HCT116 (cell line): Measurements from ENCODE around the gene TFCP2L1. TPM values are rescaled to one million over a fixed set of nuclear protein-coding genes. Genes with fewer than 3 reads are reported as not detected.

Experiments used
- ATAC-seq: fragments of 200-7000 bp; cut with Tn5 transposase; 2 replicates; pipeline ENCODE4 v1.9.1; 2020; ENCODE audit warnings: mild to moderate bottlenecking, moderate library complexity
- BruUV-seq: library from RNA; stranded (reverse); fragments of 400-500 nt; replicated peaks from 2 replicates; lab custom pipeline; 2021; lab: Mats Ljungman, UMichigan
- CTCF ChIA-PET: fragments of 300-600 bp; sonication (Branson Sonifier 250); formaldehyde crosslinking; loops from one replicate; lab custom pipeline; 2021; ENCODE audit warnings: antibody characterized with exemption; lab: Charles Lee
- POLR2A ChIA-PET: fragments of 300-600, 350-600 bp; sonication (Branson Sonifier 250); formaldehyde crosslinking; loops from one replicate; lab custom pipeline; 2021; ENCODE audit warnings: antibody characterized with exemption; lab: Charles Lee
- RAD21 ChIA-PET, 2 experiments: fragments of 300-600 bp; sonication (Branson Sonifier 250); formaldehyde crosslinking; loops; one replicate each; lab custom pipeline; 2023; ENCODE audit warnings: low total read pairs in 2 of 2; ENCODE audit not compliant: uncharacterized antibody in 2 of 2, unreplicated experiment in 2 of 2, low non-redundant PET in 1 of 2; lab: Charles Lee
- DNase-seq: peaks from one replicate; pipeline ENCODE4 v3.0.0-alpha.2; 2010; ENCODE audit warnings: low read depth, low spot score
- H2AFZ ChIP-seq: fragments of 200-600 bp; shearing (Covaris generic), sonication (generic); 2 replicates; pipeline ENCODE4 v1.6.1; 2017; ENCODE audit warnings: low read depth, mixed run types, mixed read lengths, antibody characterized with exemption, low read length; ENCODE audit not compliant: poor library complexity, severe bottlenecking
- H3K27ac ChIP-seq: 2 replicates; pipeline ENCODE4 v1.5.1; 2012; ENCODE audit warnings: low read depth, low read length
- H3K27me3 ChIP-seq: fragments of 200-600 bp; sonication (generic); 2 replicates; pipeline ENCODE4 v1.6.1; 2016; ENCODE audit warnings: mixed run types, low read length, mixed read lengths; ENCODE audit not compliant: insufficient read depth
- H3K36me3 ChIP-seq, 2 experiments: fragments of 200-500 bp in 1 of 2; fragments of 200-600 bp in 1 of 2; sonication (Bioruptor generic) in 1 of 2; sonication (generic) in 1 of 2; 2 replicates each; pipeline versions ENCODE4 v1.5.1 to v1.6.1; 2014 to 2016; ENCODE audit warnings: low read length in 2 of 2, inconsistent platforms in 1 of 2, mixed read lengths in 1 of 2, mixed run types in 1 of 2; ENCODE audit not compliant: insufficient read depth in 2 of 2, control insufficient read depth in 1 of 2
- H3K4me1 ChIP-seq, 2 experiments: fragments of 200-600 bp in 1 of 2; sonication (generic) in 1 of 2; 2 replicates each; pipeline versions ENCODE4 v1.5.1 to v1.6.1; 2012 to 2017; ENCODE audit warnings: low read length in 2 of 2, inconsistent platforms in 1 of 2, mild to moderate bottlenecking in 1 of 2, mixed read lengths in 1 of 2, mixed run types in 1 of 2, moderate library complexity in 1 of 2; ENCODE audit not compliant: insufficient read depth in 2 of 2, control insufficient read depth in 1 of 2
- H3K4me2 ChIP-seq: fragments of 200-600 bp; sonication (generic); 2 replicates; pipeline ENCODE4 v1.6.1; 2017; ENCODE audit warnings: mixed run types, low read length, mixed read lengths
- H3K4me3 ChIP-seq, 2 experiments: fragments of 200-600 bp in 1 of 2; sonication (generic) in 1 of 2; replicated peaks in 1 of 2; 2 replicates each; pipeline ENCODE4 v1.5.1; 2011 to 2016; ENCODE audit warnings: low read length in 2 of 2, control low read depth in 1 of 2, low read depth in 1 of 2, mild to moderate bottlenecking in 1 of 2, mixed read lengths in 1 of 2, mixed run types in 1 of 2
- H3K79me2 ChIP-seq: fragments of 200-600 bp; sonication (generic); 2 replicates; pipeline ENCODE4 v1.6.1; 2017; ENCODE audit warnings: mild to moderate bottlenecking, mixed run types, low read length, moderate library complexity, mixed read lengths; ENCODE audit not compliant: insufficient read depth
- H3K9ac ChIP-seq: fragments of 200-600 bp; sonication (generic); 2 replicates; pipeline ENCODE4 v1.6.1; 2016; ENCODE audit warnings: low read length, mixed read lengths
- H3K9me2 ChIP-seq: fragments of 200-600 bp; sonication (generic), shearing (Covaris generic); 2 replicates; pipeline ENCODE4 v1.6.1; 2017; ENCODE audit warnings: mixed run types, mild to moderate bottlenecking, moderate library complexity; ENCODE audit not compliant: insufficient read depth
- H3K9me3 ChIP-seq, 2 experiments: fragments of 200-500 bp in 1 of 2; fragments of 200-600 bp in 1 of 2; sonication (Bioruptor generic) in 1 of 2; sonication (generic) in 1 of 2; 2 replicates each; pipeline ENCODE4 v1.6.1; 2014 to 2017; ENCODE audit warnings: low read length in 2 of 2, mixed read lengths in 2 of 2, inconsistent platforms in 1 of 2, low read depth in 1 of 2, mild to moderate bottlenecking in 1 of 2, mixed run types in 1 of 2, moderate library complexity in 1 of 2; ENCODE audit not compliant: control insufficient read depth in 1 of 2, insufficient read depth in 1 of 2
- H4K20me1 ChIP-seq: fragments of 200-600 bp; sonication (generic), shearing (Covaris generic); 2 replicates; pipeline ENCODE4 v1.6.1; 2017; ENCODE audit warnings: mixed run types, mild to moderate bottlenecking, moderate library complexity; ENCODE audit not compliant: insufficient read depth
- ATF3 ChIP-seq: IDR thresholded peaks from 2 replicates; pipeline ENCODE4 v1.6.1; 2012
- CTCF ChIP-seq, 3 experiments: fragments of 200-600 bp in 1 of 3; sonication (generic) in 1 of 3; IDR thresholded peaks in 2 of 3; conservative IDR thresholded peaks in 1 of 3; 2 replicates each; pipeline ENCODE4 v1.5.1; 2012 to 2017; ENCODE audit warnings: low read depth in 2 of 3, low read length in 2 of 3, antibody characterized with exemption in 1 of 3, borderline replicate concordance in 1 of 3, control low read depth in 1 of 3, mild to moderate bottlenecking in 1 of 3, mixed read lengths in 1 of 3, mixed run types in 1 of 3, moderate library complexity in 1 of 3; ENCODE audit not compliant: insufficient read depth in 1 of 3
- ELF1 ChIP-seq: IDR thresholded peaks from 2 replicates; pipeline ENCODE4 v1.6.1; 2012; ENCODE audit warnings: low read depth, borderline replicate concordance
- EZH2 ChIP-seq: fragments of 200-600 bp; sonication (generic); IDR thresholded peaks from 2 replicates; pipeline ENCODE4 v1.6.1; 2017; ENCODE audit warnings: antibody characterized with exemption, mixed run types
- EZH2phosphoT487 ChIP-seq: fragments of 200-600 bp; IDR thresholded peaks from 2 replicates; pipeline ENCODE4 v1.6.1; 2018; ENCODE audit warnings: antibody characterized with exemption, borderline replicate concordance
- JUND ChIP-seq: IDR thresholded peaks from 2 replicates; pipeline ENCODE4 v1.6.1; 2012
- MAX ChIP-seq: IDR thresholded peaks from 2 replicates; pipeline ENCODE4 v1.6.1; 2012
- REST ChIP-seq: IDR thresholded peaks from 2 replicates; pipeline ENCODE4 v1.6.1; 2012; ENCODE audit warnings: low read depth
- SP1 ChIP-seq: IDR thresholded peaks from 2 replicates; pipeline ENCODE4 v1.6.1; 2012; ENCODE audit warnings: low read depth
- TCF7L2 ChIP-seq: IDR thresholded peaks from 2 replicates; pipeline ENCODE4 v1.7.0; 2011; ENCODE audit warnings: borderline replicate concordance, inconsistent platforms; ENCODE audit not compliant: insufficient read depth, insufficient read length; ENCODE audit errors: extremely low read depth
- YY1 ChIP-seq: IDR thresholded peaks from 2 replicates; pipeline ENCODE4 v1.6.1; 2011; ENCODE audit warnings: low read length, low read depth, moderate library complexity, mild to moderate bottlenecking; ENCODE audit not compliant: insufficient replicate concordance; ENCODE audit errors: extremely low read depth
- ZFX ChIP-seq: fragments of 450-650 bp; IDR thresholded peaks from 2 replicates; pipeline ENCODE4 v1.6.1; 2017
- intact Hi-C: fragments of 100-400 bp; cut with micrococcal nuclease; formaldehyde crosslinking; loops from 2 replicates; pipeline ENCODE4 v1.10.0; 2022
- total RNA-seq: library from RNA; stranded (reverse); gene quantifications from one replicate; pipeline ENCODE4 v1.2.1, GENCODE V29; 2021; ENCODE audit not compliant: unreplicated experiment

Gene TFCP2L1
- total RNA-seq, 1 experiment from 2014 or later: 8.4 TPM

- ATAC-seq (no peak), DNase-seq (no peak)
- intact Hi-C loops: no loop called here
- no peaks in the 10 kb centered on the region for H3K27me3 ChIP-seq
- no peaks in the 10 kb centered on the region for H3K9me2 ChIP-seq
- H3K4me2 ChIP-seq: no peak overlapping the region
- H3K27ac ChIP-seq: no peak overlapping the region
- RAD21 ChIA-PET: no interaction called here
- no peaks in the 10 kb centered on the region for H3K36me3 ChIP-seq
- H3K9ac ChIP-seq: no peak overlapping the region
- no peaks in the 10 kb centered on the region for H3K9me3 ChIP-seq
- H3K4me1 ChIP-seq: peaks cover 0 to 9% of the 10 kb centered on the region in 2 experiments; a peak in 1 of 4 replicates
- BruUV-seq: no TSS peak
- no peaks in the 10 kb centered on the region for H4K20me1 ChIP-seq
- CTCF ChIA-PET: no interaction called here
- TF ChIP-seq SP1 (no peak), CTCF (IDR thresholded peaks at IDR 0.05 in 2 of 3, conservative IDR thresholded peaks at IDR 0.05 in 1 of 3; ENCODE audit: borderline replicate concordance in 1 of 3, insufficient read depth in 1 of 3, low read depth in 2 of 3, low read length in 2 of 3) (no peak), TCF7L2 (no peak), EZH2 (no peak), ATF3 (no peak)
- H3K4me3 ChIP-seq: no peak overlapping the region
- H3K79me2 ChIP-seq: no peaks in the 10 kb centered on the region
- POLR2A ChIA-PET: no interaction called here
- H2AFZ ChIP-seq: no peak overlapping the region
Measured at GRCh38 chr2:121182520-121182919, 102.5 kb downstream of the TFCP2L1 start.

GRCh38 chr2:121179467-121179866, 105.5 kb downstream of the TFCP2L1 start:
- DNase-seq (no peak), ATAC-seq (no peak)
- no peaks in the 10 kb centered on the region for H3K9me2 ChIP-seq
- H3K79me2 ChIP-seq: no peaks in the 10 kb centered on the region
- H4K20me1 ChIP-seq: no peaks in the 10 kb centered on the region
- RAD21 ChIA-PET: no interaction called here
- POLR2A ChIA-PET: no interaction called here
- intact Hi-C loops: no loop called here
- H2AFZ ChIP-seq: no peak overlapping the region
- no peak overlapping the region for H3K4me3 ChIP-seq
- no peak overlapping the region for H3K27ac ChIP-seq
- no peak overlapping the region for H3K9ac ChIP-seq
- no peaks in the 10 kb centered on the region for H3K36me3 ChIP-seq
- CTCF ChIA-PET: no interaction called here
- no peak overlapping the region for H3K4me2 ChIP-seq
- no peaks in the 10 kb centered on the region for H3K9me3 ChIP-seq
- no TSS peak for BruUV-seq
- H3K27me3 ChIP-seq: no peaks in the 10 kb centered on the region
- peaks cover 0 to 7% of the 10 kb centered on the region in 2 experiments; a peak in 2 of 4 replicates for H3K4me1 ChIP-seq
- TF ChIP-seq CTCF (IDR thresholded peaks at IDR 0.05 in 2 of 3, conservative IDR thresholded peaks at IDR 0.05 in 1 of 3; ENCODE audit: borderline replicate concordance in 1 of 3, insufficient read depth in 1 of 3, low read depth in 2 of 3, low read length in 2 of 3): no peak
- TF ChIP-seq MAX: no peak
- no peak for TF ChIP-seq ZFX
- no peak for TF ChIP-seq JUND
- TF ChIP-seq ELF1: no peak
- TF ChIP-seq EZH2phosphoT487: no peak
- no peak for TF ChIP-seq YY1
- TF ChIP-seq REST: no peak
